Large intestine (tissue), 3 donors: Measurements from ENCODE around the gene PPP1R14D. TPM values are rescaled to one million over a fixed set of nuclear protein-coding genes. Genes with fewer than 3 reads are reported as not detected.

Experiments used
- DNase-seq, 2 donors: peaks; one replicate each; pipeline versions ENCODE4 v3.0.0 to v3.0.0-alpha.2; 2013
- H3K27ac ChIP-seq: one replicate; pipeline ENCODE4 v1.5.1; 2013; ENCODE audit warnings: low read length
- H3K27me3 ChIP-seq: 2 replicates; pipeline ENCODE4 v1.6.1; 2013; ENCODE audit warnings: low read length; ENCODE audit not compliant: control insufficient read depth, insufficient read depth
- H3K36me3 ChIP-seq: 2 replicates; pipeline ENCODE4 v1.6.1; 2013; ENCODE audit warnings: low read length; ENCODE audit not compliant: control insufficient read depth, insufficient read depth
- H3K4me1 ChIP-seq: one replicate; pipeline ENCODE4 v1.6.1; 2013; ENCODE audit warnings: low read length; ENCODE audit not compliant: control insufficient read depth, insufficient read depth
- H3K4me3 ChIP-seq: one replicate; pipeline ENCODE4 v1.5.1; 2013; ENCODE audit warnings: low read length
- H3K9me3 ChIP-seq: one replicate; pipeline ENCODE4 v1.6.1; 2013; ENCODE audit warnings: mild to moderate bottlenecking, low read depth, low read length, moderate library complexity; ENCODE audit not compliant: control insufficient read depth
- WGBS: methylation state at CpG from one replicate; pipeline ENCODE4 v1.1.5; 2013; ENCODE audit warnings: low lambda C conversion rate; ENCODE audit not compliant: insufficient coverage; 5-methylcytosine and 5-hydroxymethylcytosine counted together
- polyA plus RNA-seq: library from polyadenylated mRNA; unstranded; fragments of 120-200 nt; gene quantifications from one replicate; pipeline ENCODE4 v1.2.1, GENCODE V29; 2013

PPP1R14D gene
- polyA plus RNA-seq, 1 donor, result 14.0 TPM

GRCh38 chr15:40770147-40770721, 58.3 kb downstream of the PPP1R14D start:
- no peaks in the 10 kb centered on the region for H3K27me3 ChIP-seq
- H3K4me1 ChIP-seq, result peaks cover 60% of the 10 kb centered on the region
- no CpG with 5 or more reads among the region's 17 CpGs for WGBS
- H3K4me3 ChIP-seq, result peak overlapping the region; percentile 29
- DNase-seq, result peak; percentile 87 to 94
- H3K27ac ChIP-seq, result peak overlapping the region; percentile 97
- peaks cover 66% of the 10 kb centered on the region for H3K36me3 ChIP-seq
- no peaks in the 10 kb centered on the region for H3K9me3 ChIP-seq

DNA sequence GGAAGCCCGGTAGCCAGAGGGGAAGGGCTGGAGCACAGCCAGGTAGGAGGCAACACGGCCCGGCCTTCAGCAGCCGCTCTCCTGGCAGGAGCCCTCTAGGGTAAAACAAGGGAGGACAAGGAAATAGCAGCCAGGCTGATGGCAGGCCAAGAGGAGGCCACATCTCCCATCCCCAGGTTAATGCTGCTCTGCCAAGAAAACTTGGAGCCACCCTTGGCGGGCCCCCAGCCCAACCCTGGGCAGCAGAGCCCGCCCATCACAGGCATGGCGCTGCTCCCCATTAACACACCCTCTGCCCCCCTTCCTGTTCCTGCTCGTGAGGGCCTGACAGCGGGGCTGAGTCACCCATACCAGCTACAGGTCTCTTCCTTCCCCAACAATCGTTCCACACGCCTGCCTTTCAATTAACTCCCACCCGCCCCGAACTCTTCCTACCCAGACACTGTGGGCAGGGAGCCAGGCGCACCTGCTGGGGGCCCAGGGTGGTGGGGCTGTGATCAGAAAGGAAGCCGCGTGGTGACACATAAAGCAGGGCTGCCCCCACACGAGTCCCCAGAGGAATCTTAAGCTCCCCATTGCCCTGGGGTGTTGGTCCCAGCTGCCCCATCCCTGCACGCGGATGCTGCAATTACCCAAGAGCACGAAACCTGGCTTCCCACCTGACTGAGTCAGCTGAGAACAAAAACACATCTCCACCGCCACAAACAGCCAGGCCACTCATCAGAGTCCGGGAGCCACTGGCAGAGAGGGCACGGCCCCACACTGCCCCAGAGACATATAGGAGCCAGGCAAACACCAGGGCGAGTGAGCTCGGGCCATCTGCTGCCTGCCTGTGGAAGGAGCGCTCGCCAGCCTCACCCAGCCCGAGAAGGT, 59.0 kb downstream of the PPP1R14D start, which contains the start of gene C15orf62:
C15orf62 (plus strand) TSS at position 707 of the 873 bp plus-strand sequence. CDS start 516 bp downstream, outside the sequence.
- H3K36me3 ChIP-seq, result peaks cover 58% of the 10 kb centered on the region
- WGBS, result no CpG with 5 or more reads among the region's 28 CpGs
- H3K4me1 ChIP-seq, result peaks cover 60% of the 10 kb centered on the region
- peak within 1 kb of the TSS; percentile 97 for H3K27ac ChIP-seq
- peak within 1 kb of the TSS; percentile 29 for H3K4me3 ChIP-seq
- H3K9me3 ChIP-seq, result no peaks in the 10 kb centered on the region
- DNase-seq, result peak; percentile 81 to 93
- H3K27me3 ChIP-seq, result no peaks in the 10 kb centered on the region

DNA sequence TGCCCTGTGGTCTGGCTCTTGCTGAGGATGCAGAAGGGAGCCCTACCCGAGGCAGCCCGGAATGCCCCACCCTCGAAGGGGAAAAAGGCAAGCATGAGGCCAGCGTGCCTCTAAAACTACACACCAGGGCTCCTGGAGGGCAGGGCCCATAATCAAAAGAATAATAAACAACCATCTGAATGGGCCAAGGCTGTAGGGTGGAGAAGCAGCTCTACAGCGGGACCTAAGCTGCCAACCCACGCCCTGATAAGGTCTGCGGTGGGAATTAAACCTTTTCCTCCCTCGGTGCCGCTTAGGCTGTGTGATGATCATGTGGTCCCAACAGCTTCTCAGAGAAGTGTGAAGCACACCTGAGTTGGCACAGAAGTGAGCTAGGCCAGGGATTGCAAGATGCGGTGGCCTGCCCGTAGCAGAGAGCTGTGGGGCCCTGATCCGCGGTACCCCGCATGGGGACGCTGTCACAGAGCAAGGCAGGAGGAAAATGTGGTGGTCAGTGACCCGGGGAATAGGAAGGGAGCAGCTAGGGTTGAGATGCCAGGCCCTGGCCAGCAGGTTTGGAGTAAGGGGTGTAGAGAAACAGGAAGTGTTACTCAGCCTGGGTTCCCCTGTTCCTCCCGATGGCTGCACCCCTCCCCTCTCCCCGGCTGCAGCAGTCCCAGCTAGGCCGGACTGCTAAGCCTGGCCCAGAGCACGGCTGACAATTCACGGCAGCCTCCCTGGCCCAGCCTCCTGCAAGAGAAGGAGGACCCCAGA, 59.8 kb downstream of the PPP1R14D start:
- WGBS, result no CpG with 5 or more reads among the region's 21 CpGs
- H3K9me3 ChIP-seq, result peaks cover 3% of the 10 kb centered on the region
- H3K36me3 ChIP-seq, result peaks cover 50% of the 10 kb centered on the region
- H3K27ac ChIP-seq, result peak overlapping the region; percentile 97
- H3K4me1 ChIP-seq, result peaks cover 60% of the 10 kb centered on the region
- no peaks in the 10 kb centered on the region for H3K27me3 ChIP-seq
- H3K4me3 ChIP-seq, result peak overlapping the region; percentile 29
- DNase-seq, result peak in 1 of 2 donors; percentile 46

- peak overlapping the region; percentile 97 for H3K27ac ChIP-seq
- H3K4me1 ChIP-seq, result peaks cover 67% of the 10 kb centered on the region
- DNase-seq, result no peak
- peaks cover 3% of the 10 kb centered on the region for H3K9me3 ChIP-seq
- H3K27me3 ChIP-seq, result no peaks in the 10 kb centered on the region
- WGBS, result 80% methylated on average over 1 of the region's 29 CpGs
- H3K4me3 ChIP-seq, result no peak overlapping the region
- H3K36me3 ChIP-seq, result peaks cover 44% of the 10 kb centered on the region
These were observed 60.5 kb downstream of the PPP1R14D start for GRCh38 chr15:40767838-40768500.

GRCh38 chr15:40766906-40767837, 61.3 kb downstream of the PPP1R14D start:
- WGBS, result no CpG with 5 or more reads among the region's 32 CpGs
- H3K27ac ChIP-seq, result peak overlapping the region; percentile 97

DNA sequence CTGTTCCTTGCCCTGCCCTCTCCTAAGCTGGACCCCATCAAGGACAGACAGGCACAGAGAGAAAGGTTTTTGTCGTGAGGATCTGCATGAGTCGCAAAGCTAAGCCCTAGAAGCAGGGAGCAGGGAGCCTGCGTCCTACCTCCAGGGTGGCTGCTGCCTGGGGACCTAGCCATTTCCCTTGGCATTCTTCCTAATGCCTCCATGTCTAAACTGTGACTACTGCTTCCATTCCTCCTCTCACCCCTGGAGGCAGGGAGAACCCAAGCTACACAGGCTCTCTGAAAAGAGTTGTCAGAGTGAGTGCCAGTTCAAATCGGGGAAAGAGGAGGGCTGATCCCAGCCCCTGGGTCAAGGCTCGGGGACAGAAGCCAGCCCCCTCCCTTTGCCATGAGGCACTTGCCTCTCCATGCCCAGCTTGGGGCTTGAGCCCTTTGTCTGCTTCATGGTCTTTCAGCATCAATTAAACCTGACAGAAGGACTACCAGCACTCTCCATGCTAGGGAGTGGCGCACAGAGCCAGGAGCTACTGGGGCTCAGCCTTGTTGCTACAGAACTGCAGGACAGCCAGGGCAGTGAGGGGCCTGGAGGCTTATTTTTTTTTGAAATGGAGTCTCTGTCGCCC, 62.2 kb downstream of the PPP1R14D start:
- Histone ChIP-seq H3K4me3 (no peak overlapping the region), H3K36me3 (peaks cover 32% of the 10 kb centered on the region), H3K4me1 (peaks cover 69% of the 10 kb centered on the region), H3K27me3 (no peaks in the 10 kb centered on the region), H3K27ac (peak overlapping the region; percentile 100), H3K9me3 (peaks cover 3% of the 10 kb centered on the region)
- DNase-seq, result no peak
- no CpG with 5 or more reads among the region's 7 CpGs for WGBS

More at GRCh38 chr15:40766906-40767837, 61.3 kb downstream of the PPP1R14D start:
- H3K4me3 ChIP-seq, result no peak overlapping the region
- H3K27me3 ChIP-seq, result no peaks in the 10 kb centered on the region
- H3K9me3 ChIP-seq, result peaks cover 3% of the 10 kb centered on the region
- H3K4me1 ChIP-seq, result peaks cover 74% of the 10 kb centered on the region
- DNase-seq, result peak in 1 of 2 donors; percentile 22
- H3K36me3 ChIP-seq, result peaks cover 39% of the 10 kb centered on the region

Other genes with a start within 250 kb of the PPP1R14D start
- 9.8 TPM for gene KNL1, start 234.5 kb downstream of the PPP1R14D start, polyA plus RNA-seq
- gene RAD51, start 133.5 kb downstream of the PPP1R14D start, polyA plus RNA-seq, result 8.1 TPM
- gene RMDN3, start 73.5 kb downstream of the PPP1R14D start, polyA plus RNA-seq, result 79.8 TPM
- 182 TPM for gene GCHFR, start 64.6 kb downstream of the PPP1R14D start, polyA plus RNA-seq
- 5.4 TPM for gene C15orf62, start 58.7 kb downstream of the PPP1R14D start, polyA plus RNA-seq
- gene ZFYVE19, start 21.6 kb downstream of the PPP1R14D start, polyA plus RNA-seq, result 25.6 TPM
- gene DNAJC17, start 21.2 kb downstream of the PPP1R14D start, polyA plus RNA-seq, result 40.9 TPM
- gene SPINT1, start 15.3 kb upstream of the PPP1R14D start, polyA plus RNA-seq, result 166 TPM
- 0.54 TPM for gene RHOV, start 45.5 kb upstream of the PPP1R14D start, polyA plus RNA-seq
- 19.5 TPM for gene VPS18, start 65.7 kb upstream of the PPP1R14D start, polyA plus RNA-seq
- gene DLL4, start 100.6 kb upstream of the PPP1R14D start, polyA plus RNA-seq, result 12.3 TPM
- 1.4 TPM for gene CHAC1, start 124.8 kb upstream of the PPP1R14D start, polyA plus RNA-seq